Left ventricle myocardium inferior (tissue), 1 donor: ENCODE results near the gene RPRML. TPM values are rescaled to one million over a fixed set of nuclear protein-coding genes. Genes with fewer than 3 reads are reported as not detected.

Experiments used
- DNase-seq: peaks from one replicate; pipeline ENCODE4 v3.0.0-alpha.2; 2020
- H3K27ac ChIP-seq: fragments of 200-600 bp; replicated peaks from 2 replicates; pipeline ENCODE4 v1.8.0; 2021
- H3K27me3 ChIP-seq: fragments of 200-600 bp; 2 replicates; pipeline ENCODE4 v1.8.0; 2021; ENCODE audit warnings: low read depth
- H3K36me3 ChIP-seq: fragments of 200-600 bp; 2 replicates; pipeline ENCODE4 v1.8.0; 2021
- H3K4me1 ChIP-seq: fragments of 200-600 bp; 2 replicates; pipeline ENCODE4 v1.8.0; 2021
- H3K4me3 ChIP-seq: fragments of 200-600 bp; 2 replicates; pipeline ENCODE4 v1.8.0; 2021; ENCODE audit warnings: mild to moderate bottlenecking, moderate library complexity
- H3K9me3 ChIP-seq: fragments of 200-600 bp; replicated peaks from 2 replicates; pipeline ENCODE4 v1.8.0; 2021
- CTCF ChIP-seq: fragments of 200-600 bp; IDR thresholded peaks from 2 replicates; pipeline ENCODE4 v1.8.0; 2021; ENCODE audit warnings: antibody characterized with exemption, mild to moderate bottlenecking, borderline replicate concordance
- intact Hi-C: fragments of 100-400 bp; cut with micrococcal nuclease; formaldehyde crosslinking; loops from one replicate; pipeline ENCODE4 v1.11.0; 2022
- total RNA-seq: library from RNA; stranded (reverse); fragmentation: NEBNext Ultra II Directional; extraction: Animal tissue kit (Norgen Biotek cat#: 25700); gene quantifications from one replicate; pipeline ENCODE4 v1.2.1, GENCODE V29; 2021
- donor health status: DM: no; HTN: yes; CAD: no; lungs with severe emphysema.

RPRML gene
- total RNA-seq, 1 donor from 2014 or later = not detected

DNA sequence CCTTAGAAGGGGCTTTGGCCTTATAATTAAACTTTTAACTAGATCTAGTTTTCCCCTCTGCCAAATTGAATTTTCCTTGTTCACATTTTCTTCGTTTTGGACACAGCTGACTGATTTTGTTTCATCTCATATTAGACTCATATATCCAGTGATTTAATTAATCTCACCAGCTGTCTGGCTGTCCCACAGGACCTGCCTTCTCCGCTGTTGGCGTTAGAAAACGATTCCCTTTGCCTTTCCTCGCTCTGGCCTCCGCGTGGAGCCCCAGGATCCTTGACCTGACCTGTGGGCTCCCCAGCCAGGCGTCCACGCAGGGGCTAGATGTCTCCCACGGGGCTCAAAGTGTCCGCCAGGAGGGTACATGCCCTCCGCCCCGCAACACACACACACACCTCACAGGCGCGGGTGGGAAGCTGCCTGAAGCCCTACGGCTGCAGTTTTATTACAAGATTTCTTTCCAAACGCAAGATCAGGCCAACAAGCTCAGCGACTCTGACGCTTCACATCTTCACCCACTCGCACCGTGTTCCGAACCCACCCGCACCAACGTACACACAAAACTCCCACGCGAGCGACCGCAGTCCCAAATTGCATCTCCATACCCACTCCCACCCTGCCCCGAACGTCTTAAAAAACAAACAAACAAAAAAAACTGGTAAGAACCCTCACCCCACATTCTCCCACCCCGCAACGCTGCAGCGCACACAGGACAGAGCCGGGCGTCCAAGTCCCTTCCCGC lies 1.1 kb downstream of the RPRML start:
- no peak overlapping the region for H3K27ac ChIP-seq
- TF ChIP-seq CTCF = no peak
- peaks cover 24% of the 10 kb centered on the region for H3K4me1 ChIP-seq
- no peaks in the 10 kb centered on the region for H3K9me3 ChIP-seq
- intact Hi-C loops = no loop called here
- peak overlapping the region; percentile 75 for H3K4me3 ChIP-seq
- peaks cover 50% of the 10 kb centered on the region for H3K27me3 ChIP-seq
- H3K36me3 ChIP-seq = no peaks in the 10 kb centered on the region
- DNase-seq = no peak

GRCh38 chr17:46977348-46977747 lies 1.7 kb downstream of the RPRML start:
- peak overlapping the region; percentile 75 for H3K4me3 ChIP-seq
- TF ChIP-seq CTCF = peak; percentile 36
- intact Hi-C loops = no loop called here
- H3K9me3 ChIP-seq = no peaks in the 10 kb centered on the region
- peaks cover 28% of the 10 kb centered on the region for H3K4me1 ChIP-seq
- no peaks in the 10 kb centered on the region for H3K36me3 ChIP-seq
- no peak for DNase-seq
- no peak overlapping the region for H3K27ac ChIP-seq
- peaks cover 50% of the 10 kb centered on the region for H3K27me3 ChIP-seq

DNA sequence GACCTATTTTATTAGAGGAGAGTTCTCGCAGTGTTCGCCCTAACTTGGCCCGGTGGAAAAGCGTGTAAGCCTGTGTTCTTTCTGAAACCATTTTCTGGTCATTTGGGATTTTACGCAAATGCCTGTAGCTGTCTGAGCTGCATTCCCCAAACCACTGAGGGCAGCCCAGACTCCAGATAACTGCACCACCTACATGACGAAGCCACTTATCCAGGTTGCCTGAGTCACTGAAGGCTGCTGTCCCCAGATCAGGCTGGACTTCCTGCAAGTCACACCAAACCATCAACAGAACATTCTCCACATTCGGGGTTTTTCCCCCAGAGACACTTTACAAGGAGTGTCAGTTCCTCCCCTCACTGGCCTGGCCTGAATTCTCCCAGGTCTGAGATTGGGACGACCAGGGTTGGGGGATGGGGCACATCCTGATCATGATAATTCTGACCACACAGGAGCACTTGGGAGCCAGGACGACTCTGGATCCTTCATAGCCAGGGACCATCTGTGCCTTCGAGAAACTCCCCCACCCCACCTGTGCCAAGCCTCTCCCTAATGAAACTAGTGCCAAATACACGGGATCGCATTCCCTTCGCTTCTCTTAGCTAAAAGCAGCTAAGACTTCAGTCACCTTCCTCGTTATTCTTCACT lies 2.3 kb downstream of the RPRML start:
- Histone ChIP-seq H3K9me3 (no peaks in the 10 kb centered on the region), H3K36me3 (no peaks in the 10 kb centered on the region), H3K4me1 (peaks cover 34% of the 10 kb centered on the region), H3K27ac (no peak overlapping the region), H3K4me3 (no peak overlapping the region), H3K27me3 (peaks cover 50% of the 10 kb centered on the region)
- no peak for TF ChIP-seq CTCF
- intact Hi-C loops = no loop called here
- no peak for DNase-seq

GRCh38 chr17:46975287-46975686 lies 3.8 kb downstream of the RPRML start:
- Histone ChIP-seq H3K27ac (no peak overlapping the region), H3K4me3 (no peak overlapping the region), H3K36me3 (no peaks in the 10 kb centered on the region), H3K27me3 (peaks cover 41% of the 10 kb centered on the region), H3K4me1 (peaks cover 34% of the 10 kb centered on the region), H3K9me3 (no peaks in the 10 kb centered on the region)
- no peak for TF ChIP-seq CTCF
- intact Hi-C loops = no loop called here
- no peak for DNase-seq

DNA sequence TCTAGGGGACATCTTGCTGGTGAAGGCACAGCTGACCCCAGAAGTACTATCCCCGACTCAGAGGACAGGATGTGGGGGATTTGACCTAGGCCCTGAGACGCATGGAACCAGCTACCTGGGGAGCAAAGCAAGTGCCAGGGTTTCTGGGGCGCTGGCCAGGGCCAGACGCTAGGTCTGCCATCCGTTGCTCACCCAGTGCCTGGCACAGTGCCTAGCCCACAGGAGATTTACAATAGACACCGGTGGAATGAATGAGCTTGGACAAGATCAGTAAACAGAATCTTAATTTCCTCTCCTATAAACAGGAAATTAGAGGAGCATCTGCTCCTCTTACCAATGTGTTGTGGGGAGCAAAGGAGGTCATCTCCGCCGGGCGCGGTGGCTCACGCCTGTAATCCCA lies 5.0 kb downstream of the RPRML start:
- no peak overlapping the region for H3K27ac ChIP-seq
- H3K36me3 ChIP-seq = no peaks in the 10 kb centered on the region
- no peak overlapping the region for H3K4me3 ChIP-seq
- no peaks in the 10 kb centered on the region for H3K9me3 ChIP-seq
- DNase-seq = no peak
- intact Hi-C loops = no loop called here
- TF ChIP-seq CTCF = no peak
- peaks cover 26% of the 10 kb centered on the region for H3K4me1 ChIP-seq
- peaks cover 29% of the 10 kb centered on the region for H3K27me3 ChIP-seq
